ENCODE measurements around the gene NEDD9.

Gene NEDD9

GRCh38 chr6:11197850-11198249 is 34.6 kb downstream of the NEDD9 start:
- TF ChIP-seq, protein P1, sequence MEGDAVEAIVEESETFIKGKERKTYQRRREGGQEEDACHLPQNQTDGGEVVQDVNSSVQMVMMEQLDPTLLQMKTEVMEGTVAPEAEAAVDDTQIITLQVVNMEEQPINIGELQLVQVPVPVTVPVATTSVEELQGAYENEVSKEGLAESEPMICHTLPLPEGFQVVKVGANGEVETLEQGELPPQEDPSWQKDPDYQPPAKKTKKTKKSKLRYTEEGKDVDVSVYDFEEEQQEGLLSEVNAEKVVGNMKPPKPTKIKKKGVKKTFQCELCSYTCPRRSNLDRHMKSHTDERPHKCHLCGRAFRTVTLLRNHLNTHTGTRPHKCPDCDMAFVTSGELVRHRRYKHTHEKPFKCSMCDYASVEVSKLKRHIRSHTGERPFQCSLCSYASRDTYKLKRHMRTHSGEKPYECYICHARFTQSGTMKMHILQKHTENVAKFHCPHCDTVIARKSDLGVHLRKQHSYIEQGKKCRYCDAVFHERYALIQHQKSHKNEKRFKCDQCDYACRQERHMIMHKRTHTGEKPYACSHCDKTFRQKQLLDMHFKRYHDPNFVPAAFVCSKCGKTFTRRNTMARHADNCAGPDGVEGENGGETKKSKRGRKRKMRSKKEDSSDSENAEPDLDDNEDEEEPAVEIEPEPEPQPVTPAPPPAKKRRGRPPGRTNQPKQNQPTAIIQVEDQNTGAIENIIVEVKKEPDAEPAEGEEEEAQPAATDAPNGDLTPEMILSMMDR (IDR thresholded peaks at IDR 0.05; ENCODE audit: poor library complexity, severe bottlenecking), result no peak
- H3K27ac ChIP-seq (ENCODE audit: poor library complexity, severe bottlenecking), result no peak overlapping the region
- ATAC-seq (ENCODE audit: low read depth) (no peak), DNase-seq (ENCODE audit: low spot score) (no peak)
- H3K4me1 ChIP-seq (ENCODE audit: insufficient read depth, poor library complexity, severe bottlenecking), result peaks cover 4% of the 10 kb centered on the region
- no peaks in the 10 kb centered on the region for H3K27me3 ChIP-seq (ENCODE audit: insufficient read depth, poor library complexity, severe bottlenecking)
- no peak overlapping the region for H3K4me3 ChIP-seq (ENCODE audit: severe bottlenecking)
- H3K9me3 ChIP-seq (ENCODE audit: severe bottlenecking), result no peaks in the 10 kb centered on the region
- H3K36me3 ChIP-seq (ENCODE audit: low read depth), result 0 out of 2 replicates have a peak, but pooled peaks cover 3% of the 10 kb centered on the region

DNA sequence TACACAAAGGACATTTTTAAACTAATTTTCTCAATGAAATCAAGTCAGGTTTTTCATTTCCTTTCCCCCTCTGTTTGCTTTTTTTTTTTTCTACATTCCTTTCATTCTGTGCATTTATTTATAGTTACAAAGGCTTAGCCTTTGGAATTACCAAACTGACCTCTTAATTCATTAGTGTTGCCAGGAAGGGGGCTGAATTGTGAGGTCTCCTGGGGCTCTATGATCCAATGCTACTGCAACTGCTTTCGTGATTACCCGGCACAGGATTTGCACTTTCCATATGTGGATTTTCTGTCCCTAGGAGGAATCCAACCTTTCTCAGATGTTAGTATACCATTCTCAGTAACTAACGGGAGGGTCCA is 35.3 kb downstream of the NEDD9 start:
- H3K4me1 ChIP-seq (ENCODE audit: insufficient read depth, poor library complexity, severe bottlenecking), result peaks cover 4% of the 10 kb centered on the region
- ATAC-seq (ENCODE audit: low read depth), result no peak
- H3K27ac ChIP-seq (ENCODE audit: poor library complexity, severe bottlenecking), result no peak overlapping the region
- TF ChIP-seq, protein P1 (IDR thresholded peaks at IDR 0.05; ENCODE audit: poor library complexity, severe bottlenecking), result no peak
- 0 out of 2 replicates have a peak, but pooled peaks cover 3% of the 10 kb centered on the region for H3K36me3 ChIP-seq (ENCODE audit: low read depth)
- no peak for DNase-seq (ENCODE audit: low spot score)
- no peak overlapping the region for H3K4me3 ChIP-seq (ENCODE audit: severe bottlenecking)
- no peaks in the 10 kb centered on the region for H3K27me3 ChIP-seq (ENCODE audit: insufficient read depth, poor library complexity, severe bottlenecking)
- no peaks in the 10 kb centered on the region for H3K9me3 ChIP-seq (ENCODE audit: severe bottlenecking)

DNA sequence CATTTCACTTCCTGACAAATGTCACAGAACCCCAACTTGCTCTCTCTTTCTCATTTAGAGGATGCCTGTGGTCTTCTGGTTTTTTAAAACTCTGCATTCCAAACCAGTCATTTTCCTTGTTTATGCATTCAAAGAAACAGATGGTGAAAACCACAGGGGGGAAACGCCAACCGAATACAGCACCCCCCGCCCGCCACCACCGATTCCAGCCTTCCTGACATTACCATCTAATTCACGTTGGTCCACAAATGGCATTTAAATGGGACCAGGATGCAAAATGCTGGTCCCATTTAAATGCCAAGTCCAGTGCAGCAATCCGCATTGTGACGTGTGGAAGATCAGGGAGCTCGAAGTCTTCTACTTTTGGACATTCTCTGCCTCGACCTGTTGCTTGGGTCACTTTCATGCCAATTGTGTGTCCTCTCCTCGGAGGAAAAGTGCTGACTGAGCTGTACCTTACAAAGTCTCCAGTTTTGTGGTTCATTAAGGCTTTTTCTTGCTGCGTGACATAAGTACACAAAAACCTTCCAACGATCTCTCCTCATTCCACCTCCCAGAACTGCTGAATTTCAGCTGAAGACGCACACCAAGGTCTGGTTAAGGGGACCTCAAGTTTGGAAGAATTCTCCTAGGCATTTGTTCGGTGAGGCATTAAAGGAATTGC is 35.8 kb downstream of the NEDD9 start:
- peaks cover 4% of the 10 kb centered on the region for H3K4me1 ChIP-seq (ENCODE audit: insufficient read depth, poor library complexity, severe bottlenecking)
- H3K27ac ChIP-seq (ENCODE audit: poor library complexity, severe bottlenecking), result no peak overlapping the region
- ATAC-seq (ENCODE audit: low read depth), result no peak
- H3K9me3 ChIP-seq (ENCODE audit: severe bottlenecking), result no peaks in the 10 kb centered on the region
- no peaks in the 10 kb centered on the region for H3K27me3 ChIP-seq (ENCODE audit: insufficient read depth, poor library complexity, severe bottlenecking)
- TF ChIP-seq, protein P1 (IDR thresholded peaks at IDR 0.05; ENCODE audit: poor library complexity, severe bottlenecking), result no peak
- no peak for DNase-seq (ENCODE audit: low spot score)
- 0 out of 2 replicates have a peak, but pooled peaks cover 3% of the 10 kb centered on the region for H3K36me3 ChIP-seq (ENCODE audit: low read depth)
- H3K4me3 ChIP-seq (ENCODE audit: severe bottlenecking), result no peak overlapping the region

GRCh38 chr6:11194356-11195218 is 37.9 kb downstream of the NEDD9 start:
- Histone ChIP-seq H3K9me3 (ENCODE audit: severe bottlenecking) (no peaks in the 10 kb centered on the region), H3K36me3 (ENCODE audit: low read depth) (peaks cover 4% of the 10 kb centered on the region; the same call in 1 of the 2 replicates), H3K4me3 (ENCODE audit: severe bottlenecking) (no peak overlapping the region), H3K4me1 (ENCODE audit: insufficient read depth, poor library complexity, severe bottlenecking) (no peaks in the 10 kb centered on the region), H3K27me3 (ENCODE audit: insufficient read depth, poor library complexity, severe bottlenecking) (no peaks in the 10 kb centered on the region), H3K27ac (ENCODE audit: poor library complexity, severe bottlenecking) (no peak overlapping the region)
- TF ChIP-seq, protein P1 (IDR thresholded peaks at IDR 0.05; ENCODE audit: poor library complexity, severe bottlenecking), result no peak
- no peak for ATAC-seq (ENCODE audit: low read depth)
- DNase-seq (ENCODE audit: low spot score), result no peak
